Measurements from ENCODE around the gene PIGBOS1. TPM values are rescaled to one million over a fixed set of nuclear protein-coding genes. Genes with fewer than 3 reads are reported as not detected.
A peak's percentile ranks its signal among the peaks of the same experiment; 100 is the strongest.

The PIGBOS1 gene
- total and polyA plus RNA-seq, 9 of the 15 experiments (the other 6 are each of a cell fraction or from before 2014, with no cell fraction given): 25.2 to 76.2 (median 46.0) TPM

- TF ChIP-seq BCLAF1 (IDR thresholded peaks at IDR 0.05; ENCODE audit: borderline replicate concordance in 1 of 2, control insufficient read depth in 1 of 2, low read depth in 2 of 2, low read length in 1 of 2): no peak
- no peak for TF ChIP-seq SAFB (IDR thresholded peaks at IDR 0.05; ENCODE audit: borderline replicate concordance, low read depth, low read length)
- TF ChIP-seq SFPQ (IDR thresholded peaks at IDR 0.05; ENCODE audit: low read depth, low read length): no peak
- TF ChIP-seq FOXM1 (IDR thresholded peaks at IDR 0.05; ENCODE audit: low read depth): no peak
- TF ChIP-seq FOXM1 (CRISPR knock-in tag; IDR thresholded peaks at IDR 0.05; ENCODE audit: low read depth): no peak
- peak; percentile 84 for TF ChIP-seq NFE2 (IDR thresholded peaks at IDR 0.05; ENCODE audit: low read depth)
- no peak for TF ChIP-seq ZNF518B (CRISPR knock-in tag; IDR thresholded peaks at IDR 0.05)
- peak; percentile 99 for TF ChIP-seq SOX6 (IDR thresholded peaks at IDR 0.05)
- no peak for TF ChIP-seq SNIP1 (IDR thresholded peaks at IDR 0.05; ENCODE audit: low read depth)
- TF ChIP-seq CBFA2T3 (IDR thresholded peaks at IDR 0.05): peak; percentile 71
- no peak for TF ChIP-seq RREB1 (CRISPR knock-in tag; IDR thresholded peaks at IDR 0.05)
Measured at GRCh38 chr15:55282284-55282833, 36.6 kb downstream of the PIGBOS1 start (continued).
